ENCODE results near the gene COPS7B. TPM values are rescaled to one million over a fixed set of nuclear protein-coding genes. Genes with fewer than 3 reads are reported as not detected.

Gene COPS7B
- polyA plus RNA-seq, 1 experiment = 52.7 TPM

DNA sequence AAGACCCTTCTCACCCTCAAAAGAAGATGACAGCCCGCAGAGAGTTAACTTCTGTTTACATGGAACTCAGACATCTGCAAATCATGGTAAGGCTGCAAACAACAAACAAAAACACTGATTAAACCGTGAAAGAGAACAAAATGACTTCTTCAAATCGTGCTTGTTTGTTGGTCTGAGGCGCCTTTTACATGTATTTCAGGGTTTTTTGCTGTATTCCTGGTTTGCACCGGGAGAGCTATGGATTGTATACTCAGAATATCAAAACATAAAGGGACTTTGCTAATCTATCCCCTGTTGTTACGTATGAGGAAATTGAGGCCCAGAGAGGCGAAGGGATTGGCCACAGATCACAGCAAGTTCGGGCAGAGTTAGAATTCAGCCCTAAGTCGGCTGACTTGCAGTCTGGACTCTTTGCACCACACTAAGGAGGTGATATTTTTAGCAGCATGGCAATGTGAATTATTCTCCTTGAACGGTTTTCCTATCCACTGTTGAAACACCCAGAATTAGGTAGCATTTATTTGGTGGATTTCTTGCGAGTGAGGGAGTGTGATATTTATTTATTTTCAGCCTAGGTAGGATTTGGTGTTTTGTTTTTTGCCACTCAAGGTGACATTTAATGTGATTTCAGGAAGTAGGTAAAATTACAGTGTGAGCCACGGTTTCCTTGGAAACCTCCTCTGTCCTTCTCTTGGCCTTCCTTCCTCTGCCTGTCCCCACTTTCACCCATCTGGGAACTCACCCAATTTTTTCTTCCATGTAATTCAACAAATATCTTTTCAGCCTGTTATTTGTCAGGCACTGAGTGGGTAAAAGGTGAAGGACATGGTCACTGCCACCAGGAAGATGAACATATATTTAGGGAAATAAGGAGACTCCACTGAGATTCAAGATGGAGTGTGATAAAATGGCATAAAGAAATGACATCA is 4.2 kb upstream of the COPS7B start:
- no peaks in the 10 kb centered on the region for H3K27me3 ChIP-seq (ENCODE audit: control insufficient read depth, insufficient read depth, low read length)
- TF ChIP-seq, protein P1, sequence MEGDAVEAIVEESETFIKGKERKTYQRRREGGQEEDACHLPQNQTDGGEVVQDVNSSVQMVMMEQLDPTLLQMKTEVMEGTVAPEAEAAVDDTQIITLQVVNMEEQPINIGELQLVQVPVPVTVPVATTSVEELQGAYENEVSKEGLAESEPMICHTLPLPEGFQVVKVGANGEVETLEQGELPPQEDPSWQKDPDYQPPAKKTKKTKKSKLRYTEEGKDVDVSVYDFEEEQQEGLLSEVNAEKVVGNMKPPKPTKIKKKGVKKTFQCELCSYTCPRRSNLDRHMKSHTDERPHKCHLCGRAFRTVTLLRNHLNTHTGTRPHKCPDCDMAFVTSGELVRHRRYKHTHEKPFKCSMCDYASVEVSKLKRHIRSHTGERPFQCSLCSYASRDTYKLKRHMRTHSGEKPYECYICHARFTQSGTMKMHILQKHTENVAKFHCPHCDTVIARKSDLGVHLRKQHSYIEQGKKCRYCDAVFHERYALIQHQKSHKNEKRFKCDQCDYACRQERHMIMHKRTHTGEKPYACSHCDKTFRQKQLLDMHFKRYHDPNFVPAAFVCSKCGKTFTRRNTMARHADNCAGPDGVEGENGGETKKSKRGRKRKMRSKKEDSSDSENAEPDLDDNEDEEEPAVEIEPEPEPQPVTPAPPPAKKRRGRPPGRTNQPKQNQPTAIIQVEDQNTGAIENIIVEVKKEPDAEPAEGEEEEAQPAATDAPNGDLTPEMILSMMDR (IDR thresholded peaks at IDR 0.05; ENCODE audit: insufficient read depth, low read depth, low read length) = no peak
- H3K4me3 ChIP-seq (ENCODE audit: low read depth, low read length) = peak overlapping the region; percentile 81
- CTCF ChIA-PET = interaction anchor here (0.6 to 1.0 kb wide), 3 partner anchors 67 to 369 kb away, joined by 3 to 4 read pairs (median 3); no protein-coding TSS in a partner anchor
- POLR2A ChIA-PET = no interaction called here
- no peak for DNase-seq (ENCODE audit: low read depth)
- no peaks in the 10 kb centered on the region for H3K36me3 ChIP-seq (ENCODE audit: control insufficient read depth, insufficient read depth, low read length)

DNA sequence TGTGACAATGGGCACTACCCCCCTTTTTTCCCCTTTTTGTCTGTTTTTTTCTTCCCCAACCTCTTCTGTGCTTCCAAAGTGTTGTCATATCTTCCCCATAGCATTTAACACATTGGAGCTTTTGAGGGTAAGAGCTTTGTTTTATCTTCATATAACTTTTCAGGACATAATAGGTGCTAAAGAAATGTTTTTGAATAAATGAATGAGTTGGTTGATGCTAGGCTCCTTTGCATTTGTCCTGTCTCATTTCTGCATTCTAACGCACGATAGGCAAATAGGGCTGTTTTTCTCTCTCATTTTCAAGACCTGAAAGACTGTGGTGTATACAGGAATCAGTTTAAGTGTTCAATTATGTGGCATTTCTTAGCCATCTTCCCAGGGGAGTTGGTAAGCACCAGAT is 832 bp upstream of the COPS7B start:
- no peak for DNase-seq (ENCODE audit: low read depth)
- POLR2A ChIA-PET = no interaction called here
- Histone ChIP-seq H3K36me3 (ENCODE audit: control insufficient read depth, insufficient read depth, low read length) (peaks cover 1% of the 10 kb centered on the region; the same call in 1 of the 2 replicates), H3K27me3 (ENCODE audit: control insufficient read depth, insufficient read depth, low read length) (no peaks in the 10 kb centered on the region), H3K4me3 (ENCODE audit: low read depth, low read length) (no peak overlapping the region)
- TF ChIP-seq, protein P1 (IDR thresholded peaks at IDR 0.05; ENCODE audit: insufficient read depth, low read depth, low read length) = no peak
- CTCF ChIA-PET = interaction anchor here (1.0 to 2.7 kb wide), 11 partner anchors 8 to 112 kb away, joined by 3 to 10 read pairs (median 5); no protein-coding TSS in a partner anchor

DNA sequence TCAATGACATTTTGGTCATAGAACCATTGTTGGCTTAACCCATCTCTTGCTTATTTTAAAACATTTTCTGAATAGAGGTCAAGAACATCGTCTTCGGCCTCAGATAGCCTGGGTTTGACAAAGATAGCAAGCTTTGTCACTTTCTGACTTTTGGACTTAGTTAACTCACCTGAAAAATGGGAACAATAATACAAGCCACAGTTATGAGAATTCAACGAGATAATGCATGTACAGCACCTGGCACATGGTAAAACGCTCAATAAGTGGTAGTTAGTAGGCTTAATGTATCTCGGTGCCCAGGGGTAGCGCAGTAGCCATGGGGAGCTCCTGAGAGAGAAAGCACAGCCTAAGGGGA is 446 bp upstream of the COPS7B start:
- DNase-seq (ENCODE audit: low read depth) = no peak
- CTCF ChIA-PET = interaction anchor here (0.8 to 2.7 kb wide), 11 partner anchors 8 to 112 kb away, joined by 3 to 10 read pairs (median 5); no protein-coding TSS in a partner anchor
- H3K27me3 ChIP-seq (ENCODE audit: control insufficient read depth, insufficient read depth, low read length) = no peaks in the 10 kb centered on the region
- POLR2A ChIA-PET = no interaction called here
- H3K4me3 ChIP-seq (ENCODE audit: low read depth, low read length) = peak overlapping the region; percentile 92
- H3K36me3 ChIP-seq (ENCODE audit: control insufficient read depth, insufficient read depth, low read length) = peaks cover 1% of the 10 kb centered on the region; the same call in 1 of the 2 replicates
- TF ChIP-seq, protein P1 (IDR thresholded peaks at IDR 0.05; ENCODE audit: insufficient read depth, low read depth, low read length) = no peak

DNA sequence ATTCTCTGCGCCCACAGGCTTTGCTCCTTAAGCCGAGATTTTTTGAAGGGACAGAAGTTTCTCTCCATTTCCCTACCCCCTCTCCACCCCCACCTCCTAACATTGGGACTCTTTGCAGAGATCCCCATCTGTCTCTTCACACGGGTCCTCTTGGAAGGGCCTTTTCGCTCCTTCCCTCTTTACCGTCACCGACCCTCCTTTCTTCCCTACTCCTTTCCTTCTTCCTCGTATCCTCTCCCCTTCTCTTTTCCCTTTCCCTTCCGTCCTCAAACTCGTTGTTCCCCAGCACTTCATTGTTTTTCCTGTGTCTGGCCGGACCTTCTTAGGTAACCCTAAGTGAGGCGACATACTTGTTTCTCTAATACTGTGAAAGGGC is 660 bp downstream of the COPS7B start:
- DNase-seq (ENCODE audit: low read depth) = no peak
- H3K36me3 ChIP-seq (ENCODE audit: control insufficient read depth, insufficient read depth, low read length) = peaks cover 5% of the 10 kb centered on the region
- H3K27me3 ChIP-seq (ENCODE audit: control insufficient read depth, insufficient read depth, low read length) = no peaks in the 10 kb centered on the region
- CTCF ChIA-PET = interaction anchor here (1.4 to 2.7 kb wide), 3 partner anchors 9 to 70 kb away, joined by 6 to 10 read pairs (median 8); no protein-coding TSS in a partner anchor
- POLR2A ChIA-PET = no interaction called here
- TF ChIP-seq, protein P1 (IDR thresholded peaks at IDR 0.05; ENCODE audit: insufficient read depth, low read depth, low read length) = no peak
- peak overlapping the region; percentile 92 for H3K4me3 ChIP-seq (ENCODE audit: low read depth, low read length)

DNA sequence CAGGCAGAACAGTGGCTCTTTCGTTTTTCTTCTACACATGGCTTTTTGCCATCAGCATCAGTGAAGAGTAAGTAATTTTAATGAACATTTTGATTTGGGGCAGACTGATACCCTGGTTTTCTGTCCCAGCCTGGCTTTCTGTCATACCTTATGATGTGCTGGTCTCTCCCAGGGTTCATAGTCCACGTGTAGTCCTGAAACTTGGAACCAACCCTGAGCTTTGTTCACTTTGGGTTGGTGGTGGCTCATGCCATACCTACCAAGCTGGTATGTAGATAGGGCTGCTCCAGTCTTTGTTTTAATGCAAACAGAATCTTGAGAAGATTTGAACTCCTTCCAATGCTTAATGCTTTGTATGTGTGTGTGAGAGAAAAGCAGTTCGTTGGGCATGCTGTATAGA is 4.9 kb downstream of the COPS7B start:
- no peaks in the 10 kb centered on the region for H3K27me3 ChIP-seq (ENCODE audit: control insufficient read depth, insufficient read depth, low read length)
- DNase-seq (ENCODE audit: low read depth) = no peak
- H3K4me3 ChIP-seq (ENCODE audit: low read depth, low read length) = no peak overlapping the region
- CTCF ChIA-PET = interaction anchor here (1.9 kb wide), 1 partner anchor 10 kb away, joined by 8 read pairs; no protein-coding TSS in a partner anchor
- peaks cover 7% of the 10 kb centered on the region for H3K36me3 ChIP-seq (ENCODE audit: control insufficient read depth, insufficient read depth, low read length)
- POLR2A ChIA-PET = no interaction called here
- TF ChIP-seq, protein P1 (IDR thresholded peaks at IDR 0.05; ENCODE audit: insufficient read depth, low read depth, low read length) = no peak
